ENCODE data around the gene KRTCAP2.

The KRTCAP2 gene

GRCh38 chr1:155134322-155134721, 38.8 kb downstream of the KRTCAP2 start:
- DNase-seq (ENCODE audit: low spot score), result no peak

- no peak for DNase-seq (ENCODE audit: low spot score)
Observed at GRCh38 chr1:155133799-155134281, 39.3 kb downstream of the KRTCAP2 start.

GRCh38 chr1:155131856-155132255, 41.2 kb downstream of the KRTCAP2 start:
- no peak for DNase-seq (ENCODE audit: low spot score)

- no peak for DNase-seq (ENCODE audit: low spot score)
Observed at GRCh38 chr1:155131285-155131684, 41.8 kb downstream of the KRTCAP2 start.

- no peak for DNase-seq (ENCODE audit: low spot score)
Observed at GRCh38 chr1:155130272-155131006, 42.7 kb downstream of the KRTCAP2 start.

- peak; percentile 65 for DNase-seq (ENCODE audit: low spot score)
Observed at GRCh38 chr1:155128755-155129473, 44.2 kb downstream of the KRTCAP2 start.

- no peak for DNase-seq (ENCODE audit: low spot score)
Observed at GRCh38 chr1:155127967-155128754, 44.9 kb downstream of the KRTCAP2 start.

- peak; percentile 99 for DNase-seq (ENCODE audit: low spot score)
Observed at GRCh38 chr1:155127105-155127966, 45.8 kb downstream of the KRTCAP2 start, which contains the start of gene EFNA1. Gene EFNA1 (plus strand): TSS chr1:155127876. CDS start chr1:155127978, 102 bp downstream.

- DNase-seq (ENCODE audit: low spot score), result no peak
Observed at GRCh38 chr1:155126556-155127104, 46.5 kb downstream of the KRTCAP2 start.

GRCh38 chr1:155125946-155126555, 47.1 kb downstream of the KRTCAP2 start:
- DNase-seq (ENCODE audit: low spot score), result peak; percentile 72

- DNase-seq (ENCODE audit: low spot score), result no peak
Observed at GRCh38 chr1:155125511-155125945, 47.6 kb downstream of the KRTCAP2 start.

GRCh38 chr1:155124503-155125463, 48.3 kb downstream of the KRTCAP2 start:
- DNase-seq (ENCODE audit: low spot score), result no peak

- no peak for DNase-seq (ENCODE audit: low spot score)
Observed at GRCh38 chr1:155123801-155124200, 49.3 kb downstream of the KRTCAP2 start.

- DNase-seq (ENCODE audit: low spot score), result no peak
Observed at GRCh38 chr1:155122308-155122707, 50.8 kb downstream of the KRTCAP2 start.

GRCh38 chr1:155121249-155121648, 51.9 kb downstream of the KRTCAP2 start:
- no peak for DNase-seq (ENCODE audit: low spot score)

GRCh38 chr1:155120253-155120652, 52.9 kb downstream of the KRTCAP2 start:
- DNase-seq (ENCODE audit: low spot score), result no peak
